ENCODE data around the gene ANKS1A.

Gene ANKS1A

DNA sequence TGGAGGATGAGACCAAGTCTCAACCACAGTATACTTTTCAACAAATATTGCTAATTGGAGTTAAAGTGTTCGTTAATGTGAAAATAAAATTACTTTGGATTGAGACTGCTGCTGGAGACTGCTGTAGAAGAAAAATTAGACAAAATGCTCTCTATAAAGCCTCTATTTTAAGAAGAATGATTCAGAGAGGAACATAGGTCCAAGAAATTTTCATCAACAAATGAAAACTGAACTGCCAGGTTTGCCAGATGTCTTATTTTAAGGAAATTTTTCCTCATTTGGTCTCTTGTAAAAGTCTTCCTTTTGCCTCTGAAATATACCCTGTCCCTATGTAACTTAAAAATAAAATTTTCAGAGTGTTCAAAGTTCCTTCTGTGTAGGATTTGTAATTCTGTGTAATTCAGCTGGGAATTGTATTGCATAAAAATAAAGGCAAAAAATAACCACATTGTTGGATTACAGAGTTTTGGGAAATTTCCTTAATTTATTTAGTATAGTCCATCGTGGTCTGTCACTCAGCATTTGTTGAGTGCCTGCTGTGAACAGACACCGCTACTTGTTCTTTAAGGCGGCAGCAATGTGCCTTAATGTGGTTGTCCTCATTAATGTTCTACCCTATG, 27.4 kb downstream of the ANKS1A start:
- H3K27me3 Mint-ChIP-seq (ENCODE audit: low read depth), result no peaks in the 10 kb centered on the region
- peaks cover 8% of the 10 kb centered on the region for H3K36me3 Mint-ChIP-seq (ENCODE audit: low read depth)
- TF ChIP-seq, protein P1, sequence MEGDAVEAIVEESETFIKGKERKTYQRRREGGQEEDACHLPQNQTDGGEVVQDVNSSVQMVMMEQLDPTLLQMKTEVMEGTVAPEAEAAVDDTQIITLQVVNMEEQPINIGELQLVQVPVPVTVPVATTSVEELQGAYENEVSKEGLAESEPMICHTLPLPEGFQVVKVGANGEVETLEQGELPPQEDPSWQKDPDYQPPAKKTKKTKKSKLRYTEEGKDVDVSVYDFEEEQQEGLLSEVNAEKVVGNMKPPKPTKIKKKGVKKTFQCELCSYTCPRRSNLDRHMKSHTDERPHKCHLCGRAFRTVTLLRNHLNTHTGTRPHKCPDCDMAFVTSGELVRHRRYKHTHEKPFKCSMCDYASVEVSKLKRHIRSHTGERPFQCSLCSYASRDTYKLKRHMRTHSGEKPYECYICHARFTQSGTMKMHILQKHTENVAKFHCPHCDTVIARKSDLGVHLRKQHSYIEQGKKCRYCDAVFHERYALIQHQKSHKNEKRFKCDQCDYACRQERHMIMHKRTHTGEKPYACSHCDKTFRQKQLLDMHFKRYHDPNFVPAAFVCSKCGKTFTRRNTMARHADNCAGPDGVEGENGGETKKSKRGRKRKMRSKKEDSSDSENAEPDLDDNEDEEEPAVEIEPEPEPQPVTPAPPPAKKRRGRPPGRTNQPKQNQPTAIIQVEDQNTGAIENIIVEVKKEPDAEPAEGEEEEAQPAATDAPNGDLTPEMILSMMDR (IDR thresholded peaks at IDR 0.05; ENCODE audit: unreplicated experiment in 3 of 3), result no peak
- peaks cover 18% of the 10 kb centered on the region for H3K4me1 Mint-ChIP-seq
- no peak overlapping the region for H3K4me3 Mint-ChIP-seq
- peak overlapping the region in 1 of 3 experiments; percentile 89 for H3K27ac Mint-ChIP-seq
- H3K9me3 Mint-ChIP-seq, result no peaks in the 10 kb centered on the region

- Mint-ChIP-seq H3K4me1 (peaks cover 14% of the 10 kb centered on the region), H3K36me3 (ENCODE audit: low read depth) (peaks cover 8% of the 10 kb centered on the region), H3K4me3 (no peak overlapping the region), H3K27me3 (ENCODE audit: low read depth) (no peaks in the 10 kb centered on the region), H3K9me3 (no peaks in the 10 kb centered on the region), H3K27ac (no peak overlapping the region)
- TF ChIP-seq, protein P1 (IDR thresholded peaks at IDR 0.05; ENCODE audit: unreplicated experiment in 3 of 3), result no peak
Observed at GRCh38 chr6:34917626-34918285, 28.7 kb downstream of the ANKS1A start.

- H3K4me3 Mint-ChIP-seq, result no peak overlapping the region
- H3K27me3 Mint-ChIP-seq (ENCODE audit: low read depth), result no peaks in the 10 kb centered on the region
- peaks cover 14% of the 10 kb centered on the region for H3K4me1 Mint-ChIP-seq
- H3K27ac Mint-ChIP-seq, result no peak overlapping the region
- TF ChIP-seq, protein P1 (IDR thresholded peaks at IDR 0.05; ENCODE audit: unreplicated experiment in 3 of 3), result no peak
- H3K36me3 Mint-ChIP-seq (ENCODE audit: low read depth), result peaks cover 8% of the 10 kb centered on the region
- H3K9me3 Mint-ChIP-seq, result no peaks in the 10 kb centered on the region
Observed at GRCh38 chr6:34919651-34920050, 30.6 kb downstream of the ANKS1A start.

- Mint-ChIP-seq H3K4me1 (peaks cover 11% of the 10 kb centered on the region), H3K36me3 (ENCODE audit: low read depth) (peaks cover 8% of the 10 kb centered on the region), H3K4me3 (no peak overlapping the region), H3K27ac (no peak overlapping the region), H3K9me3 (no peaks in the 10 kb centered on the region), H3K27me3 (ENCODE audit: low read depth) (no peaks in the 10 kb centered on the region)
- TF ChIP-seq, protein P1 (IDR thresholded peaks at IDR 0.05; ENCODE audit: unreplicated experiment in 3 of 3), result no peak
Observed at GRCh38 chr6:34920097-34920496, 31.0 kb downstream of the ANKS1A start.

DNA sequence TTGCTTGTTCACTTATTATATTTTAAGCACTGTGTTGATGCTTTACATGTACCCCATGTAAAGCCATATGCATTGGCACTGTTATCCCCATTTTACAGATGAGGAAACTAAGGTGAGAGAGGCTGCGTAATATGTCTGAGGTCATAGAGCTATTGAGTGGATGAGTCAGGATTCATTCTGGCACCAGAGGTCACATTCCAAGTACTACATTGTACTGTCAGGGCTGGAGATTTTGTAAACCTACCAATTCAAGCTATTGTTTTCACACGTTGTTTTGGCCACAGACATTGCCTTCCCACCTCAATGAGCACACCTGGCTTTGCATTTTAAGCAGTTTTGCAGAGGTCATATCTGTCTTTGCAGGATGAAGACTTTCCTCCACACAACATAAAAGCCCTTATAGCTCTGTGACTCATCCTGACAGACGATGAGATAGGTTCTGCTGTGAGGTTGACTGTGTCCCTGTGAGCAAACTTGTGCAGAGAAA, 33.2 kb downstream of the ANKS1A start:
- Mint-ChIP-seq H3K27ac (no peak overlapping the region), H3K9me3 (no peaks in the 10 kb centered on the region), H3K4me3 (no peak overlapping the region), H3K36me3 (ENCODE audit: low read depth) (peaks cover 8% of the 10 kb centered on the region), H3K4me1 (peaks cover 7% of the 10 kb centered on the region), H3K27me3 (ENCODE audit: low read depth) (no peaks in the 10 kb centered on the region)
- TF ChIP-seq, protein P1 (IDR thresholded peaks at IDR 0.05; ENCODE audit: unreplicated experiment in 3 of 3), result no peak
